Stimulated activated naive CD4-positive, alpha-beta T cell (primary cell): ENCODE measurements around the gene RPS2.

Experiments used
- DNase-seq, 6 experiments: peaks; one replicate each; lab custom pipeline; 2025; lab: John Stamatoyannopoulos, UW

The RPS2 gene

GRCh38 chr16:1918351-1919326, 46.0 kb downstream of the RPS2 start, which contains the start of gene HS3ST6:
Gene HS3ST6, minus strand, starts transcription at chr16:1918415. Its CDS starts 92 bp downstream, at chr16:1918323.
- DNase-seq, result no peak

- no peak for DNase-seq
Measured at GRCh38 chr16:1917665-1918350, 46.8 kb downstream of the RPS2 start.

GRCh38 chr16:1917056-1917664, 47.5 kb downstream of the RPS2 start:
- no peak for DNase-seq

- no peak for DNase-seq
Measured at GRCh38 chr16:1916640-1916990, 48.0 kb downstream of the RPS2 start.

GRCh38 chr16:1915732-1916639, 48.6 kb downstream of the RPS2 start:
- no peak for DNase-seq

GRCh38 chr16:1914988-1915387, 49.6 kb downstream of the RPS2 start:
- DNase-seq, result no peak

GRCh38 chr16:1914084-1914608, 50.5 kb downstream of the RPS2 start:
- DNase-seq, result no peak

GRCh38 chr16:1913327-1914083, 51.1 kb downstream of the RPS2 start:
- DNase-seq, result no peak

- no peak for DNase-seq
Measured at GRCh38 chr16:1912215-1912543, 52.4 kb downstream of the RPS2 start.
